SIG-M5 treated with dmso at 0.1 percent for 504 hours (cell line): Measurements from ENCODE around the gene GPSM1.
A peak's percentile ranks its signal among the peaks of the same experiment; 100 is the strongest.

Experiments
- DNase-seq: peaks from one replicate; lab custom pipeline; 2025; ENCODE audit not compliant: unreplicated experiment; lab: John Stamatoyannopoulos, UW

Gene GPSM1

DNA sequence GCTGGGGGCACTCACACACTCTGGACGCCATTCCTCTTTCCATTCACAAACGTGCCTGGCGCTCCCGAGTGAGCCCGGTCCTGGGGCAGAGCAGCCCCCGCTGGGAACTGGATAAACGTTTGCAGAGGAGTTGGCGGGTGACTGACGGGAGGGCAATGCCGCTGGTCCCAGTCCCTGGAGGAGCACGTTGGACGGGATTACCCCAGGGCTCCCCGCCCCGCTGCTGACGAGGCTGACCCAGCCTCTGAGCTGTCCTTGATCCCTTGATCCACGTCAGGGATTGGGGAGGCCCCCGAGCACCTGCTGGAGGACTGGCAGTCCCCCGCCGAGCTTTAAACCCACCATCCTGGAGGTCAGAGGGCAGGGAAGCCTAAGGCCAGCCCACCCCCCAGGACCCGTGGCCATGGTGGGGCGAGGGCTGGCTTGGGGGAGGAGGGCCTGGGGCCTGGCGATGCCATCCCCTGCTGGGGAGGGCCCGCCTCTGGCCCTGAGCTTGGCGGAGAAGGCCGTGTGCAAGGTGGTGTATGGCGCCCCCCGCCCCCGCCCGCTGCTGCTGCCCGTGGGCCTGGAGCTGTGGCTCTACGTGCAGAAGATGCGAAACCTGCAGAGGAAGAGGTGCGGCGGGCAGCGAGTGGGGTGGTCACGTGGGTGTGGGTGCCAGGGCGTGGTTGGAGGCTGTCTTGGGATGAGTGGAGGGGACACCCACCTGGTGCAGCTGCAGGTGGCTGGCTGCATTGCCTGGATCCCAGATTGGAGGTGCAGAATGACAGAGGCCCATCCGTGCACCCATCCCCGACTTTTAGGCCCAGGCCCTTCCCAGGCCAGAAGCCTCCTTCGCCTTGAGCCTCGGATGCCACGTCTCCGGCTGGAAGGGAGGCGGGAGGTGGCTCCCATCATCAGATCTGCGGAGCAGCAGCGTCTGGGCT is 4.5 kb downstream of the GPSM1 start:
- no peak for DNase-seq

DNA sequence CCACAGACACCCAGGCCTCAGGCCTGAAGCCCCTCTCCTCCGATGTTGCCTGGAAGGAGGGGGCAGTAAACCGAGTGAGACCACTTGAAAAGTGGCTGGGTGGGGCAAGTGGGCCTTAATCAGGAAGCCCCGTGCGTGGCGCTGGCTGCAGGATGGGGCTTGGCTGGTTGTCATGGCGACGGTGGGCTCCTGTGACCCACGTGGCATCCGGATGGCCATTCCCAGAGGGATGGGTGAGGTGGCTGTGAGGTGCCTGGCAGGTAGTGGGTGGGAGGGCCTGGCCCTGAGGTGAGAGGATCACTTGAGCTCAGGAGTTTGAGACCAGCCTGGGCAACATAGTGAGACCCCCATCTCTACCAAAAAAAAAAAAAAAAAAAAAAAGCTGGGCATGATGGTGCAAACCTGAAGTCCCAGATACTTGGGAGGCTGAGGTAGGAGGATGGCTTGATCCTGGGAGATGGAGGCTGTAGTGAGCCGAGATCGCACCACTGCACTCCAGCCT is 5.2 kb downstream of the GPSM1 start:
- no peak for DNase-seq

DNA sequence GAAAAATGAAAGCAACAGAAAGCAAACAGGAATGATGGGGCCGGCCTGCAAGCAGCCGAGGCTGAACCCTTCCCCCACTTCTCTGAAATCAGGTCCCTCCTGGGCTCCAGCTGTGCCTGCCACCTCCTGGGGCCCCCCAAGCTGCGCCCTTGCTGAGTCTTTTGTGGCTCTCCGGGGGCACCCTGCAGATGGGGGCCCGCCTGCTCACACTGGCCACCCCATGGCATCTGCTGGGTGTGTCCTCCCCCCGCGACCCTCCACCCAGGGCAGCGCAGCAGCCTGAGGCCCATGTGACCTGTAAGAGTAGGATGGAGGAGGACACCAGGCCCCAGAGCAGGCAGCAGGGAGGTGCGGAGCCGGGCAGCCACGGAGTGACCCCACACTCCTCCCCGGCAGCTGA is 5.7 kb downstream of the GPSM1 start:
- DNase-seq = no peak

DNA sequence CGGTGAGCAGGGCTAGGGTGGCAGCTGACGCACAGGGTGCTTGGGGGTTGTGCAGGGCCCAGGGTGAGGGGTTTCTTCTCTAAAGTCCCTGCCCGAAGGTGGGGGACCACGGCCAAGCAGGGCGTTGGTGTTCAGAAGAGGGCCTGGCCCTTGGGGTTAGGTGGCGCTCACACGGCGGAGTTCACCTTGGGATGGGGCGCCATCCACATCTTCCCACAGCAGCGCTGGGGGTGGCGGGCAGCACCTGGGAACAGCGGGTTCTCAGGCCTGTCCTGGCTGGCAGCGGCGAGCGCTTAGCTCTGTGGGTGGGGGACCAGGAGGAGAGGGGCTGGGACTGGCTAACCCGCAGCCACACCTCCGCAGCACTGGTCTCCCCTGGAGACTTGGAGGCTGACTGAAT is 6.1 kb downstream of the GPSM1 start:
- DNase-seq = no peak

DNA sequence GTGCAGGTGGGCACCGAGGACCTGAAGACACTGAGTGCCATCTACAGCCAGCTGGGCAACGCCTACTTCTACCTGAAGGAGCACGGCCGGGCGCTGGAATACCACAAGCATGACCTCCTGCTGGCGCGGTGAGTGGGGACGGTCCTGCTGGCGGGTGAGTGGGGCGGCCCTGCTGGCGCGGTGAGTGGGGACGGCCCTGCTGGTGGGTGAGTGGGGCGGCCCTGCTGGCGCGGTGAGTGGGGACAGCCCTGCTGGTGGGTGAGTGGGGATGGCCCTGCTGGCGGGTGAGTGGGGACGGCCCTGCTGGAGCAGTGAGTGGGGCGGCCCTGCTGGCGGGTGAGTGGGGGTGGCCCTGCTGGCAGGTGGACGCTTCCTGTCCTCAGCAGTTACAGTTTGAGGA is 7.2 kb downstream of the GPSM1 start:
- no peak for DNase-seq

DNA sequence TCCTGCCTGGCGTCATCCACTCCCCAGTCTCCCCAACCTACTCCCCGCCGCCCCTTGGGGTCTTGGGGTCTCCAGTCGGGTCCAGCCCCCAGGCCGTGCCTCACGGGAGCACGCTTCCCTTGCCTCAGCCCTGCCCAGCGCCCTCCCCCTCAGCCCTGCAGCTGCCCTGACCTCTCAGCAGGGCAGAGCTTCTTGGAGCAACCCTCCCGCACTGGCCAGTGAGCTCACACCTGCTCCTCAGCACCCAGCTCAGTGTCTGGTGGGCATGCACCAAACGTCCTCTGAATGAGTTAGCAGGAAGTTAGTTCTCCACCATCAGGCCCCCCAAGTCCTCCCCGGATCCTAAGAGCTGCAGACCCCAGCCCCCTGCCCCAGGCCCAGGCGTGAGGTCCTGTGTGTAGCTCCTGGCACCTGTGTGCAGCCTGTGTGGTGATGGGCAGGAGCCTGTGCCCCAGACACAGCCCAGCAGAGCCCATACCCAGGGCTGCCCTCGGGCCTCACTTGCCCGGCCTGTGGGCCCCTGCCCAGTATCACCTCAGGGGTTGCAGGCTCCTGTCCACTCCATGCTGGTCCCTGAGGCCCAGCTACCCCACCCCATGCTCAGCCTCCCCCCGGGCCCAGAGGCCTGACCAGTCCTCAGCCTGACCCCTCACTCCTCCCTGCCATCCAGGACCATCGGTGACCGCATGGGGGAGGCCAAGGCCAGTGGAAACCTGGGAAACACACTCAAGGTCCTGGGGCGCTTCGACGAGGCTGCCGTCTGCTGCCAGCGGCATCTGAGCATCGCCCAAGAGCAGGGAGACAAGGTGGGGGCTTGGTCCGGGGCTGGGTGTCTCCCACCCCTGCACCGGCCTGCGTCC is 8.2 kb downstream of the GPSM1 start:
- no peak for DNase-seq

DNA sequence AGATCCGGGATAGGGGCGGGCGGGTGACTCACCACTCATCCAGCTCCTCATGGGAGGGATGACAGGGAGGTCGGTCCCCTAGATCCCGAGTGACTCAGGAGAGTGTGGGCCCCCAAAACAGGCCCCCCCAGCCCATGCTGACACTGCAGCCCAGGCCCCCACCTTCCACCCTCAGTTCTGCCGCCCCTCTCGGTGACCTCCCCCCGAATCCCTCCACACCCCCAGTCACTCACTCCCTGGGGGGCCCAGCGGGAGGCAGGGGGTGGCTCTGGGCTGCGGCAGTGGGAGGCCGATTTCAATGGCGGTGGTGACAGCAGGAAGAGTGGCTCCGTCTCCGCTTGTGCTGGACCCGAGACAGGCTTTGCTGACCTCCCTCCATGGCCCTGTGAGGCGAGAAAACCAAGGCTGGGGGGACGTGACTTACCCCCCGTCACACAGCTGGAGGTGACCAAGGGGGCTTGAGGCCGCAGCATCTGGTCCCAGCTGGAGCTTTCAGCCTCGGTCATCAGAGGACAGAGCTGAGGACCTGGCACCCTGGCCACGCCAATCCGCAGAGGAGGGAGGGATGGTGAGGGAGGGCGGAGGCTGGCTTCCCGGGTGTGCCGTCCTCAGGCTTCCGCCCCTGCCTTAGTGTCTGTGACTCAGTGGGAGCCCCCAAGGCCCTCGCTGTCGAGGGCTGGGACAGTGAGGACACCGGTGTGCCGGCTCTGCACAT is 9.0 kb downstream of the GPSM1 start:
- DNase-seq = no peak

DNA sequence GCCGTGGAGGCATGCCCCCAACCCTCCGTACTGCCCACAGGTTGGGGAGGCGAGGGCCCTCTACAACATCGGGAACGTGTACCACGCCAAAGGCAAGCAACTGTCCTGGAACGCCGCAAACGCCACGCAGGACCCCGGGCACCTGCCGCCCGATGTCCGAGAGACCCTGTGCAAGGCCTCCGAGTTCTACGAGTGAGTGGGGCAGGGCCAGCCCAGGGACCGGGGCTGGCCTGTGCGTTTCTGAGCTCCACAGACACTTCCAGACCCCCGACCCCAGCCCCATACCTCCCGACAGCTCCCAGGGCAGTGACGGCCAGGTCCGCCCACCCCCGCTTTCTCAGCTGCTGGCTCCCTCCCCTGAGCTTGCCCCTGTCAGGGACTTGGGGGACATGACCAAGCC is 9.5 kb downstream of the GPSM1 start:
- DNase-seq = no peak

DNA sequence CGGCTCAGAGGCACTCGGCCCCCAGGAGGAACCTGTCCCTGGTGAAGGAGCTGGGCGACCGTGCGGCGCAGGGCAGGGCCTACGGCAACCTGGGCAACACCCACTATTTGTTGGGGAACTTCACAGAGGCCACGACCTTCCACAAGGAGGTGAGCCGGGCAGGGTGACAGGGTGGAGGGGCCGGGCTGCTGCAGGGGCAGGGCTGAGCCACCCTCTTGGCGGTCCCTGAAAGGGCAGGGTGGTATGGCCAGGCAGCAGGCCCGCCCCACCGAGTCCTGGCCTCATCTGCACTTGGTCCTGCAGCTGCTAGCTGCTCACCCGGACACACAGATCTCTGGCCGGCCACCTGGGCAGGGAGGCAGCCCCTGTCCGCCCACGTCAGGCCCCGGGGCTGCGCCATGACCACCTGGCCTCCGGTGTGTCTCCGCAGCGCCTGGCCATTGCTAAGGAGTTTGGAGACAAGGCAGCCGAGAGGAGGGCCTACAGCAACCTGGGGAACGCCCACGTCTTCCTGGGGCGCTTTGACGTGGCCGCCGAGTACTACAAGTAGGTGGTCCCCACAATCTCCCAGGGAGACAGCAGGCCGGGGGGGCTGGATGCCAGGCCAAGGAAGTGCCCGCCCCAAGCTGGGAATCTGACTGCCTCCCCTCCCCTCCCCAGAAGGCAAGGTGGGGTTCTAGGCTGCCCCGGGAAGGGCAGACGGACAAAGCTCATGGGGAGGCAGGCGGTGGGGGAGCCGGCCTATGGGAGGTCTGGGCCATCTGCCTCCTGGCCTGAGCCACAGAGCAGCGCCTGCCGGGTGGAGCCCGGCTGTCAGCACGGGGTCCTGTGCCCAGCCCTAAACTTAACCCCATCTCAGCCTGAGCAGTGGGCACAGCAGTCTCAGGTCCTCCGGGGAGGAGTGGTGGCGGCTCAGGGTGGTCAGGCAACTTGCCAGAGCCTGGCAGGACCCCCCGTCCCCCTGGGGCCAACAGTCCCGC is 10.4 kb downstream of the GPSM1 start:
- DNase-seq = no peak

DNA sequence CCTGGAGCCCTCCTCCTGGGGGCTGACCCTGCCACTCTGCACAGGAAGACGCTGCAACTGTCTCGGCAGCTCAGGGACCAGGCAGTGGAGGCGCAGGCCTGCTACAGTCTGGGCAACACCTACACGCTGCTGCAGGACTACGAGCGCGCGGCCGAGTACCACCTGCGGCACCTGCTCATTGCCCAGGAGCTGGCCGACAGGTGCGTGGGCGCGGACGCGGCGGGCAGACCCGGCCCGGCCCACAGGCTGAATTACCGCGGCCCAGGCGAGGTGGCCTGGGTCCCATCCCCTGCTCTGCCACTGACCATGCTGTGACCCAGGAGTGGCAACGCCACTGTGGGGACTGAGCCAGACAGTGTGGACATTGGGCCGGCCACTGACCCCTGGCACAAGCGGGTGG is 11.2 kb downstream of the GPSM1 start:
- DNase-seq = no peak

DNA sequence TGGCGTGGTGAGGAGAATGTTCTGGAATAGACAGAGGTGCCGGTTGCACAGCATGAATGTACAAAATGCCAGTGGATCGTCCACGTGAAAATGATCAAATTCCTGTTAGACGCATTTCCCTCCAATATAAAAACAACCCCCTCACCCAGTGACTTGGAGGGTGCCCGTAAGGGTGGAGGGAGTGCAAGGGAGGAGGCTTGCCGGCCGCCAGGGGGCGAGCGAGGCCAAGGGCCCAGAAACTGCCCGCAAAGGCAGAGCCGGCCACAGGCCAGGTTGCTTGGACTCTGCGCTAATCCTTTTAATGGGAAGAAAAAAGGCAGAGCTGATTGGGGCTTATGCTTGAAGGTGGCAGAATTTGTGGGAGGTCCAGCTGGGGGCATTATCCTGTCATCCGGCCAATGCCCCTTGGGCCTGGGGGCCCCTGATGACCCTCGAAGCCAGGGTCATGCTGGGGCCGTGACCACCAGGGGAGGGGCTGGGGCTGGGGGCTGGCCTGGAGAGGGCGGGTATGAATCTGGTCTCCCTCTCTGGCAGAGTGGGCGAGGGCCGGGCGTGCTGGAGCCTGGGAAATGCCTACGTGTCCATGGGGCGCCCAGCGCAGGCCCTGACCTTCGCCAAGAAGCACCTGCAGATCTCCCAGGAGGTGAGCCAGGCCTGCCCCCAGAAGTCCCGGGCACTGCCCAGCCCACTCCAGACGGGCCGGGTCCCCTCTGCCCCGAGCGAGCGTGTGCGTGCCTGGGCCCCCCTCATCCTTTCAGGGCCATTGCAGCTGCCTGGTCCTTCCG is 12.0 kb downstream of the GPSM1 start:
- DNase-seq = peak; percentile 33

DNA sequence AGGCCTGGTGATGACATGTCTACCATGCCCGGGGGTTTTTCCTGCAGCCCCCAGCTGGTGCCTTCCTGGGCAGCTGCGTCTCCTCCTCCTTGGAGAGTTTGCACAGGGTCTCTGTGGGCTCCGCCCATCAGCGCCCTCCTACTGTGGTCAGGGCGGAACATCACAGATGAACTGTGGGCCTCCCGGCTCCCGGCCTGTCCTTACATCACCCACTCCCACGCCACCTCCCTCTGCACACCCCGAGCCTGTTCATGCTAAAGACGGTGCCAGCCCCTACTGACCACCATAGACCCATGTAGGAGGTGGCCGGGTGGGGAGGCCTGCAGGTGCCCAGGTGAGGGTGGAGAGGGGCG is 12.6 kb downstream of the GPSM1 start:
- DNase-seq = no peak

DNA sequence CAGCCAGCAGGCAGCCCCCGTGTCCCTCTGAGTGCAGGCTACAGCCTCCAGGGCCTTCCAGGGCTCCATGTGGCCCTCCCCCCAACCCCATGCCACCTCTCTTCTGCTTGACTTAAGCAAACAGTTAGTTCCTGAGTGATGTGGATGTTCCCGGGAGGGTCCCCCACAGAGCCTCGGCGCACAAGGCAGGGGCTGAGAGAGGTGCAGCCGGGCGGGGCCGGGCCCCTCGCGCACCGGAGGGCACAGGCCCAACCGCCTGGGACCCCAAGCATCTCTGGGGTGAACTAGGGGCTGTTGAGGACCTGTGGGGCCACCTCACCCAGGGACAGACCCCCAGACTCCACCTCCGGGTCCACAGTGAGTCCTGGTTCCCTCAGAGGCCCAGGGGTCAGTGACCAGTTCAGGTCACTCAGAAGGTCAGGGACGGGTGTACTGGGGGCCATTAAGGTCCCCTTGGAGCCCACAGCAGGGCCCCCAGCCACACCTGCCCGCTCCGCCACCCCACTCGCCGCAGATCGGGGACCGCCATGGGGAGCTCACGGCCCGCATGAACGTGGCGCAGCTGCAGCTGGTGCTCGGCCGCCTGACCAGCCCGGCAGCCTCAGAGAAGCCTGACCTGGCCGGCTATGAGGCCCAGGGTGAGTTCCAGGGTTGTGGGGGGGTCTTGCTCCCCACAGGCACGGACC is 13.2 kb downstream of the GPSM1 start:
- DNase-seq = no peak

DNA sequence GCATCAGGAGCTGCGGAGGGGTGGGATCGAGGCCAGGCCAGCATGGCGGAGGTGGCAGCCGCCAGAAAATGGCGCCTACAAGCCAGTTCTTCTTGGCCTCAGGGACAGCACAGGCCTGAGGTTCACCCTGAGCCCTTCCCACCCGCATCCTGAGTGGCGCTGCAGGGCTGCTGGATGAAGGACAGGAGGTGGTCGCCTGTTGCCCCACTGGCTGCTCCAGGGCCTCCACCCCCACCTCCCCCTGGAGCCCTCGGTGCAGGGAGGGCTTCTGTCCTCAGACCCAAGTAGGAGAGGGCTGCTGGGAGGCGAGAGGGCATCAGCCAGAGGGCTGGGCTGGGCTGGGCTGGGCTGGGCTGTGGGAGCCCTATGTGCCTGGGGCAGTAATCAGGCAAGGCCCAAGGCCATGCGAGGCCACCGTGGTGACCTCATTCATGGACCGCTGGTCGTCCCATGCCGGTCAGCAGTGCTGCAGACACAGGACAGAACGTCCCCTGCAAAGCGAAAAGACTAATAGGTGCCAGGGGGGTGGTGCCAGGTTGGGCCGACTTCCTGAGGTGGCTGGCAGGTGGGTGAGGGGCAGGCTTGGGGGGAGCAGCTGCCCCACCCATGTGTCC is 13.8 kb downstream of the GPSM1 start:
- no peak for DNase-seq

DNA sequence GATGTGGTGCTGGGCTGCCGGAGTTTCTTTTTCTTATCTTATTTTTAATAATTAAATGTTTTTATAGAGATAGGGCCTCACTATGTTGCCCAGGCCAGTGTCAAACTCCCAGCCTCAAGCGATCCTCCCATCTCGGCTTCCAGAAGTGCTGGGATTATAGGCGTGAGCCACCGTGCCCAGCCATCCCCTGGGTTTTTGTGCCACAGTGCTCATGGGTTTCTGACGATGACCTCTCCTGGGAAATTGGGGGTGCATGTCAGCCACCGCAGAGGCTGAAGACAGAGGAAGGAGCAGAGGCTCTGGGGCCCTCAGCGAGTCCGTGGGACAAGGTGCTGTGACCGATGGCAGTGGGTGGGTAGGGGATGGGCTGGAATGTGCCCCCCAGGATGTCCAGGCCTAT is 14.4 kb downstream of the GPSM1 start:
- DNase-seq = no peak

DNA sequence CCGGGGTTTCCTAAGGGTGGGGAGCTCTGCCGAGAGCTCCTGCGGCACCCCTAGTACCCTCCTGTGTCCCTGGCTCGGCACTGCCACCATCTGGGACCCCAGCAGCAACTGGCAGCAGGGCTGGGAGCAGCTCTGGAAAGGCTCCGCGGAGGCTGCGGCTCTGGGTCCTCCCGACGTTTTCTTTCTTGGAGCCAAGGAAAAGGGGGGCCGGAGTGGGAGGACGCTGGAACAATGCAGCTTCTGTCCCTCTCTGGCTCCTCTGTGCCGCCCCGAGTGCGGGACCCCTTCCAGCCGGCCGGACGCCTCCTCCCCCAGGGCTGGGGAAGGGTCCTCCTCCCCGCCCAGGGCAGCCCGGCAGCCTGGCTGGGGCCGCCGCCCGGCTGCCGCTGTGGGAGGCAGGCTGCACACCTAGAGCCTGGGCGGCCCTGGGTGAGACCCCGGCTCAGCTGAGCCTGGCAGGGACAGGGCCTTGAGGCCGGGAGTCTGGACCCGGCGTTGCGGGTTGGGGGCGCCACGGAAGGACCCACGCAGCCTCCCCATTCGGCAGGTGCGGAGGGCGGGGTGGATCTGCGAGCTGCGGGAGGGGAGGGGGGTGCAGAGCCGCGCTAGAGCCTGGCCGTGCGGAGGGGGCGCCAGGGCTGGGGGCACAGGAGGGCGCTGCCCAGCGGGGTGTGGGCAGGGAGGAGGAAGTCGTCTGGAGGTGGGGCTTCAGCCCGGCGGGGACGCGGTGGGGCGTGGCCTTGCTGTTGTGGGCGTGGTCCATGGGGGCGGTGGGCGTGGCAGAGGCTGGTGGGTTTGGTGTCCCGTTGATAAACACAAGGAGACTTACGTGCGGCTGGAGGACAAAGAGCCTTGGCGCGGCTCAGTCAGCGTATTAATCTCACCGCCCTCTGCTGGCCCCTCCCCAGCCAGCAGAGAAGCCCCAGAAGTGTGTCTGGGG is 15.1 kb downstream of the GPSM1 start:
- DNase-seq = peak; percentile 55

DNA sequence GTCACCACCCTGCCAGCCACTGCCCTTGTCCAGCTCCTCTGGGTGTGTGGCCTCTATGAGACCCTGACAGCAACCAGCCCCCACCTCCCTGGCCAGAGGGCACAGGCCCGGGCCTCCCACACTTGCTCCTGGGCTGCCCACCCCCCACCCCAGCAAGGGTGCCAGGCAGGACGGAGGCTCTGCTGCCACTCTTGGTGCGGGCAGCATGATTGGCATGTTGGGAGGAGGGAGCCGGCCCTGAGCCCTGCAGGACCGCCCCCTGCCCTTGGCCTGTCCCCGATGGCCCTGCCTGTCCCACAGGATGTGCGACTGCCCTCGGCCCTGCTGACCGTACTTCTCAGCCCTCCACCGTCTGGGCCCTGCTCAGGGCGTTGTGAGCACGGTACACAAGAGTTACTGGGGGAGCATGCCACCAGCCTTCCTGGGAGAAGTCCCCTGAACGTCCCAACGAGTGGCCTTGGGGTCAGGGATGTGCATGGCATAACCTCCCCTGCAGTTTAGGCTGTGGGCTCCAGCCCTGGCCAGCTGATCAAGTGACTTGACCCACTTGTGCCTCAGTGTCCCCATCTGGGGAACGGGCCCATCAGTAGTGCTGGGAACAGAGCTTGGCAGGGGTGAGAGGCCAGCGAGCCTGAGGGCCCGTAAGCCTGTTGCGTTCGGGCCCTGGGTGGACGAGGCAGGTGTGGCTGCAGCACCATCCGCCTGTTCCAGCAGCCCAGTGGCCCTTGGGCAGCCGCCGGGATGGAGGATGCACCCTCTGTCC is 16.0 kb downstream of the GPSM1 start:
- DNase-seq = no peak
